Inferior parietal cortex (tissue), 1 donor: Measurements from ENCODE around the gene RPS6KA2.
"Not testable (repeated sequence)": the region's sequence is repeated elsewhere in the genome, so short reads cannot be mapped to it uniquely, and the experiment has no call there.

ENCODE experiments used
- DNase-seq: peaks from one replicate; pipeline ENCODE4 v3.0.0-alpha.2; 2016; ENCODE audit errors: extremely low spot score

RPS6KA2 gene

DNA sequence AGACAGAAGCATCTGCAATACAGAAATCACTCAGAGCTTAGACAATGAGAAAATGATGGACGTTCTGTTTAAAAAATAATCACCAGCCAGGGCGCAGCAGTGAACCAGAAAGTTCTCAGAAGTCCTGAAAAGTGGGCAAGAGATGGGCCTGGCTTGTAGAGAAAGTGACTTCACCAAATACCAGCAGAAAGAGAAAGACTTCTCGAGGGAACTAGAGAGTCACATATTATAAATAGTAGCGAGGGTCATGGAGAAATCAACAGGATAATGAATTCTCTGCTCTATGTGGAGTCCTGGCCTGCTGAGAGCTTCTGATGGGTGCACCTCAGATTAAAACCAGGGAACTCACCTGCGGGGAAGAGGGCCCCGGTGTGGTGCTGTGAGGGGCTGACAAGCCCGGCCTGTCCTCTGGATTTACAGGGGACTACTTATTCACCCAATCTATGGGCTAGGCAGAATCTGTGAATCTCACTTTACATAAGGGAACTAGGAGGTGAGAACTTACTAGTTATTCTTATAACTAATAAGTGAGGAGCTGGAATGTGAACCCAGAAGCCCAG, 35.0 kb downstream of the RPS6KA2 start:
- no peak for DNase-seq

DNA sequence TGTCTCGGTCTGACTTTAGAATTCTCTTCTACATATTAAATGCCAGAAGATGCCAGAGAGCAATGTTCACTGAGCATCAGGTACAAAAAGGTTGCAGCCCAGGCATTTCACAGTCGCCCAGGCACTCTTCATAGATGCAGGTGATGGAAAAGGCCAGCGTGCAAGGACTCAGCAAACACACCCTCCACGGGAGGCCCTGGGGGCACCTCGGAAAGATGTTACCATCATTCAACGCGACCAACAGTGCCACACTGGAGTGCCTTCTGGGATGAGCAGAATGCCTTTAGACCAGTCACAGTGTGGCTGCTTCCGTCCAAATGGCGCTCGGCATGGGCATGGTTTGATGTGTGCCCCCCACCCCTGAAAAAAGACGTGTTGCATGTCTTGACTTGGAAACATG, 36.0 kb downstream of the RPS6KA2 start:
- DNase-seq, result no peak

DNA sequence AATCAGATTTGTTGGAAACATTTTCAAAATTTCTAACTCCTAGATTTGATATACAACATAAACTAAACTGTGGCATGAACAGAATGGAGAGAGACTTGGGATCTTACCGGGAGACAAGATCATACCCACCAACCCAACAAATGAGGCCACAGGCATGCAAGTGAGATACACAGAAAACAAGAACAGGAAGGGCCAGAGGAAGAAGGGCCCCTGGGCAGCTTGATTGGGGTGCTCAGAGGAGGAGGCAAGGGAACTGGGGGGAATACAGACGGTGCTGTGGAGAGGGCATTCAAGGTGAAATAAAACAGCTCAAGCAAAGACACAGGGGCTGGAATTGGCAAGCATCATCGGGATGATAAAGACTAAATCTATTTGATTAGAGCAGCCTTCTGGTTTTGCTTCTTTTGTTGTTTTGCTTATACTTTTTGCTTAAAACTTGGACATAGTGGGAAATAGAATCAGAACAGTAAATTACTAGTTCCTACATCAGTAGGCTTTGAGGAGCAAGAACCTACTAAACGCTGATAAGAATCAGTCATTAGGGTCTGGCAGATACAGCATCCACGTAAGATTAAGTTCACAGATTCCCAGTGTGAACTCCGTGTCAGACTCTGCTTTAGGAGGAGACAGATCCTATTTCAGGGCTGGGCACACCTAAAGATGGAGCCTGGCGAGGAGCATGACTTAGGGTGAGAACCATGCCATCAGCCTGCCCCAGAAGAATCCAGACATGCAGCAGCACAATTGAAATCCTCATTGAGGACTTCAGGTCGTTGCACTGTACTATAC, 37.1 kb downstream of the RPS6KA2 start:
- no peak for DNase-seq

DNA sequence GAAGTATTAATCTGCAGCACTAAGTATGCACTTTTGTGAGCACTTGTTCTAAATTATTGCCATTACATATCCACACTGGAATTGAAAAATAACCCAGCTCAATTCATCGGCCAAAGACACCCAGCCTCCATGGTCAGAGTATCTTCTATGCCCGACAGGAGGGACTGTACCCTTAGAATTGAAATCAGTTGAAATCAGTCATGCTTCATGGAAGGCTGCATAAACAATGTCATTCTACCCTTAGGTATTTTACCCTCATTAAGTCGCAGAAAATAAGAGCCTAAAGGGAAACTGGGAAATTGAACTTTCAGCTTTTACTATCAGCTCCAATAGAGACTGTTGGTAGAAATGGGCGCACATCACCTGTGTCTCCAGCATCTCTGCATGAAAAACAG, 37.7 kb downstream of the RPS6KA2 start:
- DNase-seq, result no peak

DNA sequence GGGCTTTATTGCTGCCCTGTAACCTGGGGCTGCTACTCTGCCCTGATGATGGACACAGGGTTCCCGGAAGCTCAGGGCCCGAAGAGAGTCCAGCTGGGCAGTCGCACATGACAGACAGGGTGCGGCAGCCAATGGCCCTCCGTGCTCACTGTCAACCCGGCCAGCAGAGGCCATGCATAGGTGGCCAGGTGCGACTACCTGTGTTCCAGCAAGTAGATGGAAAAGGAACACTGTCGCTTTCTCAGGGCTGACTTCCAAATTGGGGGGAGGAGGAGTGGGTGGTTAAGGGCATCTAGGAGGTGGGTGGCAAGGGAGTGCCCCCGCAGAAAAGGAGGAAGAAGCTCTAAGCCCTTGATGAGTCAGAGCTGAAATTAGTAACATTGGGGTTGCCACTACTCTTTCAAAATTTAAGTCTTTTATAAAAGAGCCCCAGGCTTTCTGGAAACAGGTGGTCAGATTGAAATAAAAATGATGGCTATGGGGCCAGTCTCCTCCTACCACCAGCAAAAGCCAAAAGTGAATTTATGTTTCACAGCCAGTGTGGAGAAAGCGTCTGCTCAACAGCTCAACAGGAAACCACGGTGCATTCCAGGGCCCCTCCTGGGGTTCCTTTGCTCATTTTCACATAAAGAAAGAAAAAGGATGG, 38.2 kb downstream of the RPS6KA2 start:
- no peak for DNase-seq

DNA sequence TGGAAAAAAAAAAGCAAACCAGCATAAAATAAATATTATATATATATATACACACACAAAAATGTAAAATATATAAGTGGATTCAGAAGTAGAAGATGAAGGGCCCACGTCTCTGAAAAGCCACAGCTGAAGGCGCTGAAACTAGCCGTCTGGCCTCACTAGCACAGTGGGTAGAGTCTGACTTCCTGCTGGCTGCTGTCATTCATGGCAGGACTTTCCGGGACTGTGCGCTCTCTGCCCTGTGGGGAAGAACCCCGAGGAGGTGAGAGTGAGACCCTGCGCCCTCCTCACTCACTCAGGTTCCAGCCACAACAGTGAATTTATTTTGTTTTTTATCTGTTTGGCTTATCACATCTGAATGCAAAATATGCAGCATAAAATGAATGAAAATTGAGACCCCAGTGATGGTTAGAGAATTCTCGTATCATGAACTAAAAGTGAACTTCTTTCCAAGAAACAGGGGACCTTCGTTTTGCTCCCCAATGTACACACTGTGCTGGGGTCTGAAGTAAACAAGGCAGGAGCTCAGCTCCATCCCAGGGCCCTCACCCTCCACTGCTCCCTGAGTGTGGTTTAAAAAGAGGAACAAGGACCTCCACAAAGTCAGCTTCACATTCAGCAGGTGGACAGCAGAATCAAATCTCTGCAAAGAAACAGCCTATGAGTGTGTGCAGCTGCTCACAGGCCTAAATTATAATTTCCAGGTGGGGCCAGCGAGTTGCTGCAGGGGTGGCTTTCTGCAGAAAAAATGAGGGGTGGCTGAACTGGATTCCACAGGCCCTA, 39.2 kb downstream of the RPS6KA2 start:
- DNase-seq, result no peak

DNA sequence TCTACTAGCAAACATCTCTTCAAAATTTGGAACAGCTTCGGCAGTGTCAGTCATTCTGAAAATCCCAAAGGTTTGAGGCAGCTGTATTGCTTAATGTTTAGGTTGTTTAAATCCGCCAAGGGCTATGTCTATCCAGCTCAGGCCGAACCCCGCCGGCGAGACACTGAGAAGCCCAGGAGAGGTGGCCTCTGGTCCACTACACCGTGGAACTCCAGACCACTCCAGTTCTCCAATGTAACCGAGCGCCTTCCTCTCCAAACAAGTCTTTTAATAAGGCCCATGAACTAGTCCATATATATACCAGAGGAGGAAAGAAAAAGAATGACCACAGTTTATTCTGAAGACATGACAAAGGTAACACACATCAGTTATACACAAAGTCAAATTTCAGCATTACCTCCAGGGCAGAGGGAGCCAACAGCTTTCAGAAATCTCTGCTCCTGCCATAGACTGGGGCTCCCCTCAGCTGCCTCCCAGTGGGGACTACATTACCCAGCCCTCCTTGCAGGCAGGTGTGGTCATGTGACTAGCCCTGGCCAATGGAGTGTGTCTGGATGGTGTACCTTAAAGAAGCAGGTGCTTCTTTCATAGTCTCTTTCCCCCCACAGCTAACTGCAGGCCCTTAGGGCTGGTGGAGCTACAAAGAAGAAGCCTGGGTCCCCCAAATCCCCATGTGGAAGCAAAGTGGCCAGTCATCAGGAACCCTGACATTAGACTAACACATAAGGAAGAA, 40.5 kb downstream of the RPS6KA2 start, which contains the start of gene RAMACL:
Gene RAMACL (minus strand): TSS at position 255 of the 733 bp plus-strand sequence. CDS start 201 bp downstream, at position 54.
- no peak for DNase-seq

DNA sequence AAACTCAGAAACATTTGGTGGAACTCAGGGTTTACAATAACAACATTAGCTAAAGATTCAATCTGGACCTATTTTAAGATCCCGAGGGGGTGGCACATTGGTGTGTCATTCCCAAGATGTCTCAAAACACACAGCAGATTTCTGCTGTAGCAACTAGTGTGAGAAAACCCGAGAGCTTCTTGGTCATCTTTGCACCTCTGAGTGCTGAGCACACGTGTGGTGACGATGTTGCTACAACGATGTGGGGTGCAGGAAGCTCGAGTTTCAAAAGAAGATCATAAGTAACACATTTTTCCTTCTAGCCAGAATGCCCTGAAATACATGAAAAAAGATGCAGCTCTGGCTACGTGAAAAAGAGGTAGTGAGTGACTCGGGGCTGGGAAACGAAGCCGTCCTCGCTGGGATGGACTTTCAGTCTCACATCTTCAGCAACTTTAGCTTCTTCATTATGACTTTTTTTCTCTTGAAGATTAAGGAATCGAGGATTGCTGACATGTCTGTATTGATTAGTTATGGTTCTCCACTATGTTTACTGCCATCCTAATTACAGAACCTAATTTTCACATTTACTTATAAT, 42.1 kb downstream of the RPS6KA2 start:
- DNase-seq, result peak; percentile 43

DNA sequence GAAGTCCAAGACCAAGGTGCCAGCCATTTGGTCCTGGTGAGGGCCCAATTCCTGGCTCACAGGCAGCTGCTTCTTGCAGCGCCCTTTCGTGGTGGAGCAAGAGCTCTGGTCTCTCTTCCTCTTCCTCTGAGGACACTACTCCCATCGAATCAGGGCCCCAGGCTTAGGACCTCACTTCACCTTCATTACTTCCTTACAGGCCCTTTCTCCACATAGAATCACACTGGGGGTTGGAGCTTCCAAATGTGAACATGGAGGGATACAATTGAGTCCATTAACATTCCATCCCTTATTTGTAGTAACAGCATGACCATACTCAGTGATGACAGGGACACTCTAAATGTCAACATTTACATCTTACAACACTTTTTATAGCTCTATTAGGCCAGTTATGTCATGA, 42.9 kb downstream of the RPS6KA2 start:
- DNase-seq, result no peak

DNA sequence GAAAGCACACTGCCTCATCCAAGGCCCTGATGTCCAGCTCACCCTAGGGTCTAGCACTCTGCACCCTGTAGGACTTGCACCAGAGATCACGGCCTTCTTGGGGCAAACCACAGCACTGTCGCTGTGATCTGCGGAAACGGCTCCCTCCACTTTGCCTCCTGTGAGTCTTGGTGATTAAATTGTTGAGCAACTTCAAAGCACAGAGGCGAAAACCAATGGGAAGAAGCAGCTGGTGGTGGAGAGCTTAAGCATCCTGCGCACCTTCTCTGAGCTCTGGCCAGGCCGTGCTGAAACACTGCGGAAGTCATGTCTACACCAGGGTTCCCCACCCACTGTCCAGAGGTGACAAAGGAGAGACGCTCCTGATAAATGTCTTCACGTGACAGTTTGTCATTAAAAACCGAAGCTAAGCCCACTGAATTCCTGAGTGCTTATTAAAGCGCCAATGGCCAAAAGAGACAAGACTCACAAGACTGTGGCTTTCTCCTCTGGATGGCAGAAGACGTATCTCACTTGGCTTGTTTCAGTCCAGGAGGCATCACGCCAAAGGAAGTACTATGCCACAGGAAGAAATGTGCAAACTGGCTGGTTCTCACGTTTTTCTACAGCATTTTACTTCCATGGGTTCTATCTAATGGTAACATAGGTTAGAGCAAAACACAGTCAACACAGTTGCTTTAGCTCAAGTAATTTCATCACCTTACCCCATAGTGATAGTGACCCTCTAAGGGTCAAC, 43.7 kb downstream of the RPS6KA2 start:
- no peak for DNase-seq

DNA sequence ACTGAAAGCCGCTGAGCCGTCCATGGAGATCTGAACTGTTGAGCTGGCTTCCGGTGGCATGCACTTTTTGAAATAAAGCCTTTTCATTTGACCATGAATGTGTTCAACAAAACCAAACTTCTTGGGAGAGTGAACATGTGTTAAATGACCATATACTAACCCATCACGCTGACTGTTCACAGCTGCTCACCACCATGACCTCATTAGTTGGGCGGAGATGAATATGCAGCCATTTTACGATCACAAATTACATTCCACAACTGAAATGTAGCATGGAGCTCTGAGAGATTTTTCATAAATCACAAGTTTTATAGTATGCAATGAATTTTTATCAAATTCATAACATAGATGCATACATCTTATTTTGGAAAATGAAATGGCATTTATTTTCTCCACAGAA, 44.8 kb downstream of the RPS6KA2 start:
- no peak for DNase-seq

DNA sequence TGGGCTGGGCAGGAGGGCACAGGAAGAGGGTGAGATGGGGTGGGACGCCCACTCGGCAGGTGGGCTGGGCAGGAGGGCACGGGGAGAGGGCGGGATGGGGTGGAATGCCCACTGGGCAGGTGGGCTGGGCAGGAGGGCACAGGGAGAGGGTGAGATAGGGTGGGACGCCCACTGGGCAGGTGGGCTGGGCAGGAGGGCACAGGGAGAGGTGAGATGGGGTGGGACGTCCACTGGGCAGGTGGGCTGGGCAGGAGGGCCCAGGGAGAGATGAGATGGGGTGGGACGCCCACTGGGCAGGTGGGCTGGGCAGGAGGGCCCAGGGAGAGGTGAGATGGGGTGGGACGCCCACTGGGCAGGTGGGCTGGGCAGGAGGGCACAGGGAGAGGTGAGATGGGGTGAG, 45.2 kb downstream of the RPS6KA2 start:
- not testable (repeated sequence) for DNase-seq

DNA sequence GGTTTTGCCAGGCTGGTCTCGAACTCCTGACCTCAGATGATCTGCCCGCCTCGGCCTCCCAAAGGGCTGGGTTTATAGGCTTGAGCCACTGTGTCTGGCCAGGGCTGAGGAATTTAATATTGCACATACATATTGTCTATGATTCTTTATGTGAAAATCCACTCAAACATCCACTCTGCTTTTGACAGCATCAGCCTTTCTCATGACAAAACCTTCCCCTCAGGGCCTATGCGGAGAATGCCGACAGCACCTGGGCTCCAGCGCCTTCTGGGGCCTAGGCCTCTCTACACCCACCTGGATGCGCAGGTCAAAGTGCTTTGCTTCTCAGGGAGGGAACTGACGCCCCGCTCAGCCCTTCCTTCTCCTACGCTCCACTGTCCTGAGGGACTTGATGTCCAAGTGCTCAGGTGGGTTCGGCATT, 46.0 kb downstream of the RPS6KA2 start:
- DNase-seq, result no peak

DNA sequence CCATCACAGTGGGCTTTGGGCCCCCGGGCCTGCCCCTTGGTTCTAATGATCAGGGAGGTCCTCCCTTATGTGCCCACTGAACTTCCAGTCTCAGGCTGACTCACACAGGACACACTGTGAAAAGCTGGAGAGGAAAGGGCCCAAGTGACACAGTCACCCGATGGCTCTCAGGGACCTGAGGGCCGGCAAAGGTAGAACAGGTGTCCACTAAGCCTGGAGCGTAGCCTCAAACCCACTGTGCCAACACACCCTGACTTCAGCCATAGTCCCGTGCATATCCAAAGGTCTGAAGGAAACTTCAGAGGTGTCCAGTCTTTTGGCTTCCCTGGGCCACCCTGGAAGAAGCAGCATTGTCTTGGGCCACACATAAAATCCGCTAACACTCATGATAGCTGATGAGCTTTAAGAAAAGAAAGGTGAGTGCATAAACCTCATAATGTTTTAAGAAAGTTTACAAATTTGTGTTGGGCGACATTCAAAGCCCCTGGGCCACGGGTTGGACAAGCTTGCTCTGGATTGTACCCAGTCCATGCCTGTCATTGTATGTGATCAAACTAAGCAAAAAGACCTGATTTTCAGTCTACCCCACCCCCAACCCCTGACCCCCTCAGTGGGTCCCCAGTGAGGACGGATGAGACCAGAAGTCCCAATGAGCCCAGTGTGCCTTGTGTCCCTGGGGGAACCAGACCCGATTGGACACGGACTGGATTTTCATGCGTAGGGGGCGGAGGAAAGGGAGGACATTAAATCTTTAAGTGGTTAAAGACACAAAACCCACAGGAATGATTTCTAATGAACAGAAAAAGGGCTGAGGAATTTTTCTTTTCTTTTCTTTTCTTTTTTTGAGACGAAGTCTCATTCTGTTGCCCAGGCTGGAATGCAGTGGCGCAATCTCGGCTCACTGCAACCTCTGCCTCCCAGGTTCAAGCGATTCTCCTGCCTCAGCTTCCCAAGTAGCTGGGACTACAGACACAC, 46.7 kb downstream of the RPS6KA2 start:
- no peak for DNase-seq

DNA sequence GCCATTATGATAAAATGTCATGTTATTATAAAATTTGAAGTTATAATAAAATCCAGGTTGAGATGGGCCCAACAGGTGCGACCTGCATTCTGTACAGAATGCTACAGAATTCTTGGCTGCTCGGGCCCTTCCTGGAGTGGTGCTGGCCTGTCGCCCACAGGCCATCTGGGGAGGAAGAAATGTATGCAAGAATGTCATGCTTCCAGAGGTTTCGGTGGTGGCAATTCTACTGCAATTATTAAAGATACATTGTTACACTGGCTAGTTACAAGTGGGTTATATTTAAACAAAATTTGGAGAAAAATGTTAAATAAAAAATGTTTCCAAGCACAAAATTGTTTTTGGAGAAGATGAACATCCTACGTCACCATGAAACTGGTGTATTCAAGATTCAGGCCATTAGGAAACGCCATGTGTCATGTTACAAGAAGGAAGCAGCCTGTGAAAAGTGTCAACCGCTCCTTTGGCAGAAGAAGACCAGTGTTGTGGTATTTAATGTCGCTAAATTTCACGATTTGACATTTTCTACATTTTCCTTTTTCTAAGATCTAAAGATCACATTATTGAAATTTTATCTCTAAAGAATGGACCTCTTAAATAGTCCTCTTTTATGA, 47.7 kb downstream of the RPS6KA2 start:
- no peak for DNase-seq

DNA sequence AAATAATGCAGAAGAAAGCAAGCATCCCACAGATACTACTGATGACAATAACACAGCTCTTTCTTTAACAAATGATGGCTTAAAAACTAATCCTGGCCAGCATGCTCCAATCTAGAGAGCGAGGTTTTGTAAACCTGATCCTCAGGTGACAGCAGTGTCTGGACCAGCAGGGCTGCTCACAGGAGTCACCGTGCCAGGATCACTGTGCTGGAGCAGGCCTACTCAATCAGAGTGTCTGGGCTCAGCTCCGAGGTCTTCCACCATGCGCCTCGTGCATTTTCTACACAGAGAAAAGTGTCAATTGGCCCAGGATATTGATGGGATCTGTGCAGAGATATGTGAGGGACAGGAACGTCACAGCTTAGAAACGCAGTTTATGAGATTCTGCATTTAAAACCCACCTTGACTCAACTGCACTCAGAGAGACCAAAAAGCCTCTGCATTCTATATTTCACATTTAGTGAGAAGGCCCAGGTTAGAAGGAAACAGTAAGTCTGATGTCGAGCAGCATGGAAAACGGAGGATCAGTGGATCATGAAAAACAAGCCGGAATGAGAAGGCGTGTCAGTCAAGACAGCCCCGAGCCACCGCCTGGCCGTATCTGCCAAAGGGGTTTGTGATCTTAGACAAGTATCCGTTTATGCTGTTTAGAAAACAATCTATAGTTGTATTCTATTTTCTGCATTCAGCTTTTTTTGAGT, 48.4 kb downstream of the RPS6KA2 start:
- DNase-seq, result no peak

DNA sequence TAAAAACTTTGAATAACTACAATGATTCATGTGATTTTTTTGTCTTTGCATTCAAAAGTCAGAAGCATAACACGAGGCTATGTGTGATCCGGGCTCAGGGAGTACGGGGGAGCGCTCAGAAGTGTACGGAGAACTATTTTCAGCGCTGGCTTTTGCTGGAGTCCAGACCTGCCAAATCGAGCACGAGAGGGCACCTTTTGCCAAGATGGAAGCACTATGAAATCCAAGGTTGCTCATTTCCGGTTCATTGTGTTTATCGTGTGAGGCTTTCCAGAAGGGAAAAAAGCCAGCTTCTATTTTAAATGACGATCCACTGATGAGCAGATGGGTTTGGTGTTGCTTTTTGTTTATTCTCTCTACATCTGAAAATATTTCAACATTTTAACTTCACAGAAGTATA, 51.8 kb downstream of the RPS6KA2 start:
- peak; percentile 62 for DNase-seq
